ENCODE results near the gene GSTA1.
"Not testable (repeated sequence)": the region's sequence is repeated elsewhere in the genome, so short reads cannot be mapped to it uniquely, and the experiment has no call there.

GSTA1 gene

GRCh38 chr6:52757651-52758338 is 45.8 kb downstream of the GSTA1 start:
- not testable (repeated sequence) for DNase-seq (ENCODE audit: low spot score)

- no peak for DNase-seq (ENCODE audit: low spot score)
These were observed 49.2 kb downstream of the GSTA1 start for GRCh38 chr6:52754443-52754842.

GRCh38 chr6:52753137-52753536 is 50.5 kb downstream of the GSTA1 start:
- not testable (repeated sequence) for DNase-seq (ENCODE audit: low spot score)

GRCh38 chr6:52752310-52752709 is 51.3 kb downstream of the GSTA1 start:
- no peak for DNase-seq (ENCODE audit: low spot score)

GRCh38 chr6:52749556-52750152 is 54.0 kb downstream of the GSTA1 start:
- no peak for DNase-seq (ENCODE audit: low spot score)

GRCh38 chr6:52747301-52747700 is 56.3 kb downstream of the GSTA1 start:
- not testable (repeated sequence) for DNase-seq (ENCODE audit: low spot score)

- DNase-seq (ENCODE audit: low spot score): no peak
These were observed 57.4 kb downstream of the GSTA1 start for GRCh38 chr6:52746213-52746612.

- DNase-seq (ENCODE audit: low spot score): no peak
These were observed 57.8 kb downstream of the GSTA1 start for GRCh38 chr6:52745764-52746201.

GRCh38 chr6:52741872-52742271 is 61.7 kb downstream of the GSTA1 start:
- DNase-seq (ENCODE audit: low spot score): no peak

Data from activated CD4-positive, alpha-beta T cell treated with anti-CD3 and anti-CD28 coated beads, Interleukin-2, Interleukin-4, amounts not matched to agents 100 ng/mL and 50 ng/mL, durations not matched to agents 16 hours and 8 hours (primary cell).